Measurements from ENCODE around the gene CD300LF.

- TF ChIP-seq CTCF (IDR thresholded peaks at IDR 0.05) (no peak), POLR2A (IDR thresholded peaks at IDR 0.05) (no peak)
Measured at GRCh38 chr17:74671031-74671771, 41.5 kb downstream of the CD300LF start.
